Activated gamma-delta T cell (primary cell): ENCODE results near the gene PRKD2.
"Not testable (repeated sequence)": the region's sequence is repeated elsewhere in the genome, so short reads cannot be mapped to it uniquely, and the experiment has no call there.

Source experiments
- DNase-seq: peaks from one replicate; lab custom pipeline; 2025; lab: John Stamatoyannopoulos, UW

The PRKD2 gene

GRCh38 chr19:46724468-46724867, 7.6 kb upstream of the PRKD2 start:
- no peak for DNase-seq

GRCh38 chr19:46723471-46723870, 6.6 kb upstream of the PRKD2 start:
- DNase-seq = no peak

GRCh38 chr19:46723023-46723461, 6.1 kb upstream of the PRKD2 start:
- DNase-seq = no peak

- no peak for DNase-seq
Measured at GRCh38 chr19:46722421-46723022, 5.6 kb upstream of the PRKD2 start.

GRCh38 chr19:46722004-46722380, 5.1 kb upstream of the PRKD2 start:
- DNase-seq = no peak

GRCh38 chr19:46721269-46722003, 4.5 kb upstream of the PRKD2 start:
- DNase-seq = no peak

GRCh38 chr19:46720503-46721239, 3.8 kb upstream of the PRKD2 start:
- no peak for DNase-seq

- no peak for DNase-seq
Measured at GRCh38 chr19:46719629-46720502, 3.0 kb upstream of the PRKD2 start.

- DNase-seq = no peak
Measured at GRCh38 chr19:46718934-46719622, 2.2 kb upstream of the PRKD2 start.

- no peak for DNase-seq
Measured at GRCh38 chr19:46718157-46718933, 1.4 kb upstream of the PRKD2 start.

GRCh38 chr19:46717716-46718143, 816 bp upstream of the PRKD2 start:
- DNase-seq = no peak

- DNase-seq = no peak
Measured at GRCh38 chr19:46716672-46717033, 261 bp downstream of the PRKD2 start.

- no peak for DNase-seq
Measured at GRCh38 chr19:46715975-46716671, 791 bp downstream of the PRKD2 start.

GRCh38 chr19:46715620-46715974, 1.3 kb downstream of the PRKD2 start:
- no peak for DNase-seq

- no peak for DNase-seq
Measured at GRCh38 chr19:46714444-46715106, 2.3 kb downstream of the PRKD2 start.

GRCh38 chr19:46713781-46714443, 3.0 kb downstream of the PRKD2 start:
- peak; percentile 45 for DNase-seq

GRCh38 chr19:46712768-46713338, 4.1 kb downstream of the PRKD2 start:
- DNase-seq = not testable (repeated sequence)

- no peak for DNase-seq
Measured at GRCh38 chr19:46710687-46711086, 6.2 kb downstream of the PRKD2 start.
